SK-N-SH treated with all-trans-retinoic acid at 6 μM for 48 hours (cell line): Measurements from ENCODE around the gene THSD4.

Source experiments
- ATAC-seq: fragments of 200-7000 bp; cut with Tn5 transposase; 3 replicates; pipeline ENCODE4 v1.9.1; 2020; ENCODE audit warnings: mild to moderate bottlenecking, moderate library complexity
- ARNTL ChIP-seq: fragments of 450-650 bp; formaldehyde crosslinking; IDR thresholded peaks from 2 replicates; pipeline ENCODE4 v1.5.0; 2020; ENCODE audit warnings: low read depth, mild to moderate bottlenecking, moderate library complexity, borderline replicate concordance
- BACH2 ChIP-seq: fragments of 250-450 bp; sonication (Bioruptor Pico); IDR thresholded peaks from 2 replicates; pipeline ENCODE4 v1.9.0; 2021; ENCODE audit warnings: mild to moderate bottlenecking, borderline replicate concordance
- CSDC2 ChIP-seq: fragments of 250-450 bp; sonication (Bioruptor Pico); IDR thresholded peaks from 2 replicates; pipeline ENCODE4 v1.5.0; 2020; ENCODE audit warnings: mild to moderate bottlenecking, moderate library complexity
- CSRNP3 ChIP-seq: fragments of 250-450 bp; sonication (Bioruptor Pico); IDR thresholded peaks from 2 replicates; pipeline ENCODE4 v1.5.1; 2021; ENCODE audit warnings: mild to moderate bottlenecking, moderate library complexity
- ESRRG ChIP-seq: fragments of 250-450 bp; sonication (Bioruptor Pico); IDR thresholded peaks from 2 replicates; pipeline ENCODE4 v1.6.1; 2021; ENCODE audit warnings: mild to moderate bottlenecking
- GLIS3 ChIP-seq: fragments of 250-450 bp; sonication (Bioruptor Pico); IDR thresholded peaks from 2 replicates; pipeline ENCODE4 v1.5.0; 2020; ENCODE audit warnings: mild to moderate bottlenecking, moderate library complexity
- ISL1 ChIP-seq: fragments of 250-450 bp; sonication (Bioruptor Pico); IDR thresholded peaks from 2 replicates; pipeline ENCODE4 v2.1.2; 2022; ENCODE audit warnings: mild to moderate bottlenecking, moderate library complexity
- OSR1 ChIP-seq: fragments of 250-450 bp; sonication (Bioruptor Pico); IDR thresholded peaks from 2 replicates; pipeline ENCODE4 v1.8.0; 2022; ENCODE audit warnings: moderate library complexity, mild to moderate bottlenecking, inconsistent platforms
- PPARA ChIP-seq: fragments of 250-450 bp; sonication (Bioruptor Pico); IDR thresholded peaks from 2 replicates; pipeline ENCODE4 v1.5.0; 2020; ENCODE audit warnings: mild to moderate bottlenecking, borderline replicate concordance
- SNAI2 ChIP-seq: fragments of 250-450 bp; sonication (Bioruptor Pico); IDR thresholded peaks from 2 replicates; pipeline ENCODE4 v1.5.0; 2020; ENCODE audit warnings: mild to moderate bottlenecking, moderate library complexity
- TCF4 ChIP-seq: fragments of 250-450 bp; sonication (Bioruptor Pico); IDR thresholded peaks from 2 replicates; pipeline ENCODE4 v1.8.0; 2021; ENCODE audit warnings: mild to moderate bottlenecking, moderate library complexity, borderline replicate concordance
- ZC3H10 ChIP-seq: fragments of 250-450 bp; sonication (Bioruptor Pico); IDR thresholded peaks from 2 replicates; pipeline ENCODE4 v1.5.1; 2021; ENCODE audit warnings: mild to moderate bottlenecking, moderate library complexity
- ZFP3 ChIP-seq: fragments of 250-450 bp; sonication (Bioruptor Pico); IDR thresholded peaks from 2 replicates; pipeline ENCODE4 v1.5.0; 2020; ENCODE audit warnings: mild to moderate bottlenecking, moderate library complexity
- ZFP30 ChIP-seq: fragments of 450-650 bp; formaldehyde crosslinking; IDR thresholded peaks from 2 replicates; pipeline ENCODE4 v1.5.0; 2022; ENCODE audit warnings: mild to moderate bottlenecking, moderate library complexity
- ZNF565 ChIP-seq: fragments of 450-650 bp; formaldehyde crosslinking; conservative IDR thresholded peaks from 2 replicates; pipeline ENCODE4 v1.5.0; 2020; ENCODE audit warnings: low read depth, mild to moderate bottlenecking, moderate library complexity
- ZNF70 ChIP-seq: fragments of 450-650 bp; formaldehyde crosslinking; IDR thresholded peaks from 2 replicates; pipeline ENCODE4 v1.5.0; 2020; ENCODE audit warnings: mild to moderate bottlenecking, moderate library complexity
- TF ChIP-seq, protein P1 (sequence below): fragments of 250-450 bp; sonication (Bioruptor Pico); IDR thresholded peaks from 2 replicates; pipeline ENCODE4 v1.5.1; 2020; ENCODE audit warnings: low read depth, mild to moderate bottlenecking, moderate library complexity
- TF ChIP-seq, protein P2 (sequence below): fragments of 250-450 bp; sonication (Bioruptor Pico); IDR thresholded peaks from 2 replicates; pipeline ENCODE4 v1.5.0; 2020; ENCODE audit warnings: mild to moderate bottlenecking, moderate library complexity
- TF ChIP-seq, protein P3 (sequence below): fragments of 250-450 bp; sonication (Bioruptor Pico); IDR thresholded peaks from 2 replicates; pipeline ENCODE4 v1.8.0; 2020; ENCODE audit warnings: mild to moderate bottlenecking, moderate library complexity, borderline replicate concordance

The THSD4 gene

GRCh38 chr15:71508081-71508682 is 392.9 kb downstream of the THSD4 start:
- ATAC-seq, result no peak
- no peak for TF ChIP-seq CSRNP3 (CRISPR knock-in tag)
- no peak for TF ChIP-seq ZC3H10 (CRISPR knock-in tag)
- no peak for TF ChIP-seq ESRRG
- TF ChIP-seq, protein P1, sequence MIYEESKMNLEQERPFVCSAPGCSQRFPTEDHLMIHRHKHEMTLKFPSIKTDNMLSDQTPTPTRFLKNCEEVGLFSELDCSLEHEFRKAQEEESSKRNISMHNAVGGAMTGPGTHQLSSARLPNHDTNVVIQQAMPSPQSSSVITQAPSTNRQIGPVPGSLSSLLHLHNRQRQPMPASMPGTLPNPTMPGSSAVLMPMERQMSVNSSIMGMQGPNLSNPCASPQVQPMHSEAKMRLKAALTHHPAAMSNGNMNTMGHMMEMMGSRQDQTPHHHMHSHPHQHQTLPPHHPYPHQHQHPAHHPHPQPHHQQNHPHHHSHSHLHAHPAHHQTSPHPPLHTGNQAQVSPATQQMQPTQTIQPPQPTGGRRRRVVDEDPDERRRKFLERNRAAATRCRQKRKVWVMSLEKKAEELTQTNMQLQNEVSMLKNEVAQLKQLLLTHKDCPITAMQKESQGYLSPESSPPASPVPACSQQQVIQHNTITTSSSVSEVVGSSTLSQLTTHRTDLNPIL, result no peak
- no peak for TF ChIP-seq BACH2 (CRISPR knock-in tag)
- TF ChIP-seq ZFP30, result no peak
- TF ChIP-seq ZNF565 (CRISPR knock-in tag), result no peak
- TF ChIP-seq CSDC2 (CRISPR knock-in tag), result no peak
- TF ChIP-seq, protein P2, sequence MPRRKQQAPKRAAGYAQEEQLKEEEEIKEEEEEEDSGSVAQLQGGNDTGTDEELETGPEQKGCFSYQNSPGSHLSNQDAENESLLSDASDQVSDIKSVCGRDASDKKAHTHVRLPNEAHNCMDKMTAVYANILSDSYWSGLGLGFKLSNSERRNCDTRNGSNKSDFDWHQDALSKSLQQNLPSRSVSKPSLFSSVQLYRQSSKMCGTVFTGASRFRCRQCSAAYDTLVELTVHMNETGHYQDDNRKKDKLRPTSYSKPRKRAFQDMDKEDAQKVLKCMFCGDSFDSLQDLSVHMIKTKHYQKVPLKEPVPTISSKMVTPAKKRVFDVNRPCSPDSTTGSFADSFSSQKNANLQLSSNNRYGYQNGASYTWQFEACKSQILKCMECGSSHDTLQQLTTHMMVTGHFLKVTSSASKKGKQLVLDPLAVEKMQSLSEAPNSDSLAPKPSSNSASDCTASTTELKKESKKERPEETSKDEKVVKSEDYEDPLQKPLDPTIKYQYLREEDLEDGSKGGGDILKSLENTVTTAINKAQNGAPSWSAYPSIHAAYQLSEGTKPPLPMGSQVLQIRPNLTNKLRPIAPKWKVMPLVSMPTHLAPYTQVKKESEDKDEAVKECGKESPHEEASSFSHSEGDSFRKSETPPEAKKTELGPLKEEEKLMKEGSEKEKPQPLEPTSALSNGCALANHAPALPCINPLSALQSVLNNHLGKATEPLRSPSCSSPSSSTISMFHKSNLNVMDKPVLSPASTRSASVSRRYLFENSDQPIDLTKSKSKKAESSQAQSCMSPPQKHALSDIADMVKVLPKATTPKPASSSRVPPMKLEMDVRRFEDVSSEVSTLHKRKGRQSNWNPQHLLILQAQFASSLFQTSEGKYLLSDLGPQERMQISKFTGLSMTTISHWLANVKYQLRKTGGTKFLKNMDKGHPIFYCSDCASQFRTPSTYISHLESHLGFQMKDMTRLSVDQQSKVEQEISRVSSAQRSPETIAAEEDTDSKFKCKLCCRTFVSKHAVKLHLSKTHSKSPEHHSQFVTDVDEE (CRISPR knock-in tag), result no peak
- TF ChIP-seq, protein P3, sequence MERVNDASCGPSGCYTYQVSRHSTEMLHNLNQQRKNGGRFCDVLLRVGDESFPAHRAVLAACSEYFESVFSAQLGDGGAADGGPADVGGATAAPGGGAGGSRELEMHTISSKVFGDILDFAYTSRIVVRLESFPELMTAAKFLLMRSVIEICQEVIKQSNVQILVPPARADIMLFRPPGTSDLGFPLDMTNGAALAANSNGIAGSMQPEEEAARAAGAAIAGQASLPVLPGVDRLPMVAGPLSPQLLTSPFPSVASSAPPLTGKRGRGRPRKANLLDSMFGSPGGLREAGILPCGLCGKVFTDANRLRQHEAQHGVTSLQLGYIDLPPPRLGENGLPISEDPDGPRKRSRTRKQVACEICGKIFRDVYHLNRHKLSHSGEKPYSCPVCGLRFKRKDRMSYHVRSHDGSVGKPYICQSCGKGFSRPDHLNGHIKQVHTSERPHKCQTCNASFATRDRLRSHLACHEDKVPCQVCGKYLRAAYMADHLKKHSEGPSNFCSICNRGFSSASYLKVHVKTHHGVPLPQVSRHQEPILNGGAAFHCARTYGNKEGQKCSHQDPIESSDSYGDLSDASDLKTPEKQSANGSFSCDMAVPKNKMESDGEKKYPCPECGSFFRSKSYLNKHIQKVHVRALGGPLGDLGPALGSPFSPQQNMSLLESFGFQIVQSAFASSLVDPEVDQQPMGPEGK (CRISPR knock-in tag), result no peak
- no peak for TF ChIP-seq ZFP3 (CRISPR knock-in tag)
- no peak for TF ChIP-seq ZNF70
- TF ChIP-seq OSR1 (CRISPR knock-in tag), result no peak
- no peak for TF ChIP-seq TCF4 (CRISPR knock-in tag)

- no peak for ATAC-seq
- no peak for TF ChIP-seq ZFP3 (CRISPR knock-in tag)
- TF ChIP-seq CSDC2 (CRISPR knock-in tag), result no peak
- TF ChIP-seq ZFP30, result no peak
- no peak for TF ChIP-seq PPARA (CRISPR knock-in tag)
- no peak for TF ChIP-seq ARNTL (CRISPR knock-in tag)
- TF ChIP-seq GLIS3, result no peak
- TF ChIP-seq, protein P3 (CRISPR knock-in tag), result no peak
- no peak for TF ChIP-seq ESRRG
- no peak for TF ChIP-seq ISL1 (CRISPR knock-in tag)
- no peak for TF ChIP-seq CSRNP3 (CRISPR knock-in tag)
- TF ChIP-seq BACH2 (CRISPR knock-in tag), result no peak
- no peak for TF ChIP-seq SNAI2 (CRISPR knock-in tag)
- TF ChIP-seq, protein P1, result no peak
Observed at GRCh38 chr15:71509139-71509538, 393.9 kb downstream of the THSD4 start.
